ENCODE results near the gene APOL6. TPM values are rescaled to one million over a fixed set of nuclear protein-coding genes. Genes with fewer than 3 reads are reported as not detected.
"Not testable (repeated sequence)": the region's sequence is repeated elsewhere in the genome, so short reads cannot be mapped to it uniquely, and the experiment has no call there.

Gene APOL6
- total and polyA plus RNA-seq, 2 experiments from 2014 or later = 2.7 to 19.6 TPM

- no peaks in the 10 kb centered on the region for H3K36me3 ChIP-seq (replicated peaks; ENCODE audit: insufficient read depth, low read depth)
- peaks cover 10% of the 10 kb centered on the region for H3K4me1 ChIP-seq (ENCODE audit: insufficient read depth)
- H3K79me2 ChIP-seq = no peaks in the 10 kb centered on the region
- WGBS (ENCODE audit: low lambda C conversion rate, missing lambda C conversion rate) = 67% methylated on average over 3 of the region's 3 CpGs
- no peaks in the 10 kb centered on the region for H4K20me1 ChIP-seq (ENCODE audit: insufficient read depth, poor library complexity, severe bottlenecking)
- H3K27me3 ChIP-seq = no peaks in the 10 kb centered on the region
- no peak overlapping the region for H3K4me2 ChIP-seq
- peaks cover 18% of the 10 kb centered on the region for H3K9me3 ChIP-seq (ENCODE audit: low read depth)
- H2AFZ ChIP-seq = no peak overlapping the region
- H3K9me2 ChIP-seq (replicated peaks; ENCODE audit: insufficient read depth) = no peaks in the 10 kb centered on the region
- no peak overlapping the region for H3K4me3 ChIP-seq
- DNase-seq (ENCODE audit: low spot score) = no peak
- no peak overlapping the region for H3K27ac ChIP-seq
- TF ChIP-seq EZH2phosphoT487 (IDR thresholded peaks at IDR 0.05; ENCODE audit: low read depth, severe bottlenecking, unreplicated experiment) (no peak), EZH2 (IDR thresholded peaks at IDR 0.05; ENCODE audit: borderline replicate concordance) (no peak)
- TF ChIP-seq, protein P1, sequence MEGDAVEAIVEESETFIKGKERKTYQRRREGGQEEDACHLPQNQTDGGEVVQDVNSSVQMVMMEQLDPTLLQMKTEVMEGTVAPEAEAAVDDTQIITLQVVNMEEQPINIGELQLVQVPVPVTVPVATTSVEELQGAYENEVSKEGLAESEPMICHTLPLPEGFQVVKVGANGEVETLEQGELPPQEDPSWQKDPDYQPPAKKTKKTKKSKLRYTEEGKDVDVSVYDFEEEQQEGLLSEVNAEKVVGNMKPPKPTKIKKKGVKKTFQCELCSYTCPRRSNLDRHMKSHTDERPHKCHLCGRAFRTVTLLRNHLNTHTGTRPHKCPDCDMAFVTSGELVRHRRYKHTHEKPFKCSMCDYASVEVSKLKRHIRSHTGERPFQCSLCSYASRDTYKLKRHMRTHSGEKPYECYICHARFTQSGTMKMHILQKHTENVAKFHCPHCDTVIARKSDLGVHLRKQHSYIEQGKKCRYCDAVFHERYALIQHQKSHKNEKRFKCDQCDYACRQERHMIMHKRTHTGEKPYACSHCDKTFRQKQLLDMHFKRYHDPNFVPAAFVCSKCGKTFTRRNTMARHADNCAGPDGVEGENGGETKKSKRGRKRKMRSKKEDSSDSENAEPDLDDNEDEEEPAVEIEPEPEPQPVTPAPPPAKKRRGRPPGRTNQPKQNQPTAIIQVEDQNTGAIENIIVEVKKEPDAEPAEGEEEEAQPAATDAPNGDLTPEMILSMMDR (IDR thresholded peaks at IDR 0.05; ENCODE audit: poor library complexity) = no peak
Measured at GRCh38 chr22:35663371-35663770, 15.1 kb downstream of the APOL6 start.

DNA sequence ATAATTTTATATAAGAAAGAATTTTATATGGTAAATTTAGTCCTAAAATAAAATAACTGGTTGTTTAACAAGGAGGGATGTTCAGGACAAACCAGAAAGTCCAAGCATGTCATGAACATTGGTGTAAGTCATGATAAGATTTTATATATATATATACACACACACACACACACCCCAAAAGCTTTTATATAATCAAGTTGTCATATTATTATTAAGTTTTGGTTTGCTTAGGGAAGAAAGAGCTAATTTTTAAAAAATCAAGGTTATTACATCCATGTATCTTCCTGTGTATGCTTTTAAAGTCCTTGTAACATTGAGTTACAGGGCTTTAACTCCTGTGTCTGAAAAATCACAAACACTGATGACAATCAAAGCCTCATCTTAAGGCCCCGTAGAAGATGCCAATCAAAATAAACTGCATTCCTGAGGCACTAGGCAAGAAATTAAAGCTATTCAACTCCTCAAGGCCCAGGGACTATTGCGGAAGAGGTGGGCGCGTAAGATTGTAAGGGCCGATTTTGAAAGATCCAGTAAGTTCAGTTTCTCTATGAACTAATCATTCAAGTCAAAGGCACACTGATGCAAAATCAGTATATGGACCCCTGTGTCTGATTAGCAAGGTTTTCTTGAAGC lies 16.8 kb downstream of the APOL6 start:
- TF ChIP-seq EZH2phosphoT487 (IDR thresholded peaks at IDR 0.05; ENCODE audit: low read depth, severe bottlenecking, unreplicated experiment) (no peak), EZH2 (IDR thresholded peaks at IDR 0.05; ENCODE audit: borderline replicate concordance) (no peak)
- TF ChIP-seq, protein P1 (IDR thresholded peaks at IDR 0.05; ENCODE audit: poor library complexity) = no peak
- Histone ChIP-seq H3K27ac (no peak overlapping the region), H3K4me2 (no peak overlapping the region), H3K4me3 (no peak overlapping the region), H2AFZ (no peak overlapping the region), H3K9me2 (replicated peaks; ENCODE audit: insufficient read depth) (no peaks in the 10 kb centered on the region), H4K20me1 (ENCODE audit: insufficient read depth, poor library complexity, severe bottlenecking) (no peaks in the 10 kb centered on the region), H3K4me1 (ENCODE audit: insufficient read depth) (peaks cover 10% of the 10 kb centered on the region), H3K9me3 (ENCODE audit: low read depth) (peaks cover 18% of the 10 kb centered on the region), H3K36me3 (replicated peaks; ENCODE audit: insufficient read depth, low read depth) (no peaks in the 10 kb centered on the region), H3K79me2 (no peaks in the 10 kb centered on the region), H3K27me3 (no peaks in the 10 kb centered on the region)
- WGBS (ENCODE audit: low lambda C conversion rate, missing lambda C conversion rate) = 93% methylated on average over 5 of the region's 5 CpGs
- DNase-seq (ENCODE audit: low spot score) = no peak

DNA sequence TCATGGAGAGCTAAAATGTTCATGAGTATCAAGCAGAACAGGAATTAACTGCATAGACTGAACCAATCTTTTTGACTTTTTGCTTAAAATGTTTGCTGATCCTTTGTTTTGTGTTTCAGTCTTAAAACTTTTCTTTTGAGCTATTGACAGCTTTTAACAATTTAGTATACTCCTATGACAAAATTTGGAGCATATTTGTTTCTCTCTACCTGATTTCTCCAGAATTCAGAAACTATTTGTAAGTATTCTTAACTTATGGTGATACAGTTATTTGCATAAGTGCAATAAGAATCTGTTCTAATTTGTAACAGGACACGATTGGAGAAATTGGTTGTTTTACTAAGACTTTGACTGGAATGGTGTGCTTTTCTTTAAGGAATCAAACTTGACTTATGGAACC lies 18.5 kb downstream of the APOL6 start:
- H3K9me3 ChIP-seq (ENCODE audit: low read depth) = peaks cover 18% of the 10 kb centered on the region
- not testable (repeated sequence) for H4K20me1 ChIP-seq (ENCODE audit: insufficient read depth, poor library complexity, severe bottlenecking); H3K4me1 ChIP-seq (ENCODE audit: insufficient read depth); H2AFZ ChIP-seq; H3K4me3 ChIP-seq; H3K9me2 ChIP-seq (replicated peaks; ENCODE audit: insufficient read depth); DNase-seq (ENCODE audit: low spot score); H3K27me3 ChIP-seq; H3K4me2 ChIP-seq; H3K27ac ChIP-seq; H3K79me2 ChIP-seq; H3K36me3 ChIP-seq (replicated peaks; ENCODE audit: insufficient read depth, low read depth)
- 86% methylated on average over 1 of the region's 1 CpG for WGBS (ENCODE audit: low lambda C conversion rate, missing lambda C conversion rate)

DNA sequence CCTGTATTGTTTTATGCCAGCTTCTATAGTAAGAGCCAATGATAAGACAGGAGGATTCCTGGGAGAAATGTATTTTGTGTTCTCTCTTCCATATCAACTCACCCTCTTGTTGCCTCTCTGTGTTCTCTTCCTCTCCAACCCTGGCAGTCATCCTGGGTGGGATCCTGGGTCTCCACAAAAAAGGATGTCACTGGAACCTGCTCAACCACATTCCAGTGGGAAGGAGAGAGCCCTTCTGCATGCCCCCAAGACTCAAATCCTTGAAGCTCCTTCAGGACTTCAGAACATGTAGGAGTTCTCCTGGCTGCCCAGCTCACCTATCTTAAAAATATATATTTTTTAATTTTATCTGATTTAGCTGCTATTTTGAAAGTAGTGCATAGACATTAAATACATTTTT lies 26.1 kb downstream of the APOL6 start:
- no peak for DNase-seq (ENCODE audit: low spot score)
- Histone ChIP-seq H3K9me3 (ENCODE audit: low read depth) (no peaks in the 10 kb centered on the region), H3K36me3 (replicated peaks; ENCODE audit: insufficient read depth, low read depth) (no peaks in the 10 kb centered on the region), H3K4me2 (no peak overlapping the region), H3K27me3 (no peaks in the 10 kb centered on the region), H3K4me1 (ENCODE audit: insufficient read depth) (no peaks in the 10 kb centered on the region), H3K27ac (no peak overlapping the region), H3K79me2 (no peaks in the 10 kb centered on the region), H3K9me2 (replicated peaks; ENCODE audit: insufficient read depth) (no peaks in the 10 kb centered on the region), H2AFZ (no peak overlapping the region), H3K4me3 (no peak overlapping the region), H4K20me1 (ENCODE audit: insufficient read depth, poor library complexity, severe bottlenecking) (no peaks in the 10 kb centered on the region)
- TF ChIP-seq EZH2phosphoT487 (IDR thresholded peaks at IDR 0.05; ENCODE audit: low read depth, severe bottlenecking, unreplicated experiment) (no peak), EZH2 (IDR thresholded peaks at IDR 0.05; ENCODE audit: borderline replicate concordance) (no peak)
- TF ChIP-seq, protein P1 (IDR thresholded peaks at IDR 0.05; ENCODE audit: poor library complexity) = no peak

GRCh38 chr22:35676065-35676464 lies 27.8 kb downstream of the APOL6 start:
- not testable (repeated sequence) for DNase-seq (ENCODE audit: low spot score); H3K4me2 ChIP-seq; H2AFZ ChIP-seq; H3K36me3 ChIP-seq (replicated peaks; ENCODE audit: insufficient read depth, low read depth); H3K27ac ChIP-seq; H3K27me3 ChIP-seq; H3K4me3 ChIP-seq; H3K9me3 ChIP-seq (ENCODE audit: low read depth); H3K9me2 ChIP-seq (replicated peaks; ENCODE audit: insufficient read depth); H4K20me1 ChIP-seq (ENCODE audit: insufficient read depth, poor library complexity, severe bottlenecking); H3K4me1 ChIP-seq (ENCODE audit: insufficient read depth); H3K79me2 ChIP-seq
- 39% methylated on average over 1 of the region's 1 CpG for WGBS (ENCODE audit: low lambda C conversion rate, missing lambda C conversion rate)
